Limb (tissue), 2 donors: ENCODE data around the gene MRGPRX2.

Experiments used
- DNase-seq, 2 donors: peaks; one replicate each; pipeline ENCODE4 v3.0.0-alpha.2; 2016; ENCODE audit errors: extremely low spot score in 2 of 2

MRGPRX2 gene

DNA sequence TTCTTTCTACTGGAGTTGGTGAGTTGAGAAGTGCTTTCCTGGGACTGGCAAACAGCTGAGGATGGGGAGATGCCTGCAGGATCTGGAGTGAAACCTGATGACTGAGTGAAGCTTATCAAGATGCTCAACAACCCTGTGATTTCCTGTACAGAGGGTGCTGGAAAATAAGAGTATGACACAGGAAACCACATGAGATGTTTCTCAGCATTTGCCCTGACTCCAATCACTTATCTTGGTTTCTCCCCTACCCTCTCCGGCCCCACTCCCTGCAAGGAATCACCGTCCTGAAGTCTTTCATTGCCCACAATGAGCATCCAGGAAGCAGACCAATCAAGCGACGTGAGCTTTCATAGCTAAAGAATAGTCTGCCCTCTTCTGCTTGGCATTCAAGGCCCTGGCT, at the start of gene MRGPRX2:
MRGPRX2 (minus strand) TSS at position 89 of the 400 bp plus-strand sequence. CDS start 4,315 bp downstream, outside the sequence.
- no peak for DNase-seq

- no peak for DNase-seq
Observed at GRCh38 chr11:19110295-19110694, 49.8 kb upstream of the MRGPRX2 start.

DNA sequence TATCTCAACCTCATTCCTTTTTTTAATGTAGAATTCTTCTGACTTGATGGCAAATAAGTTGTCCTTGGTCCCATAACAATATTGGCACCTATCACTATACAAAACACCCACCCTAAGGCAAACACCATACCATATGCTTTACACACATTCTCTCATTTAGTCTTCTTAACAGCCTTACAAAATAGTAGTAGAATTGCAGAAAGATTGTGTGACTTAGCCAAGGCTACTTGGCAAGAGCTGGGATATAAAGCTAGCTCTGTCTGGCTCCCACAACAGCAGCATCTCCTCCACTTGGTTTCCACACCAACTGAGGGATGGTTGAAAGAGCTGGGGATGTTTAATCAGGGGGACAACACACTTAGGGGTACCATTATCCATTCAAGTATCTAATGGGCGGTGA, 46.6 kb upstream of the MRGPRX2 start:
- DNase-seq = no peak

DNA sequence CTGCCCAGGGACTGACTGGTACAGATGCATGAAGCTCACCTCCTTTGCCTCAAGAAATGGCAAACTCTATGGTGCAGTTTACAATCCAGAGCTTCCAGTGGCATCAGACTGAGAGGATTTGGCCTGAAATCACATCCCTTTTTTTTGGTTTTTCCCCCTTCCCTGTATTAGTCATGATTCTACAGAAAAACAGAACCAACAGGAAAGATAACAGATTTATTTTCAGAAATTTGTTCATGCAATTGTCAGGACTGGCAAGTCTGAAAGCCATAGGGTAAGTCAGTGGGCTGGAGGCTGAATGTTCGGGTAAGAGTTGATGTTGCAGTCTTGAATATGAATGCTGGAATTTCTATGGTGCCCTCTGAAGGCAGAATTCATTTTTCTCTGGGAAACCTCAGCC, 44.5 kb upstream of the MRGPRX2 start:
- no peak for DNase-seq

DNA sequence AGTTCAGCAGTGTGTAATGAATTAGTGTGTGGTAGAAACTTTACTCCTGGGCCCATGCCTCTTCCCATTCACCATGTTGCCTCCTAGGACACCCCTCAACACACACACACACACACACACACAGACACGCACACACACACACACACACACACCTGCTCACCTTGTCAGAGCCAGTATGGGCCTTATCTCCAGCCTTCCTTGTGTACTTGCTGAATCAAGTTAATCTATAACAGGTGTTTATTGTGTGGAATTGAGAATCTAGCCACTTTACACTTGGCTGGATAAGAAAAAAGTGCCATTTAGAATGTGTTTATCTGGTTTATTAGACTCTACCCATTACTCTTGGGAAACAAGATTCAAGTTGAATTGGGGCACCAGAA, 42.0 kb upstream of the MRGPRX2 start:
- no peak for DNase-seq

DNA sequence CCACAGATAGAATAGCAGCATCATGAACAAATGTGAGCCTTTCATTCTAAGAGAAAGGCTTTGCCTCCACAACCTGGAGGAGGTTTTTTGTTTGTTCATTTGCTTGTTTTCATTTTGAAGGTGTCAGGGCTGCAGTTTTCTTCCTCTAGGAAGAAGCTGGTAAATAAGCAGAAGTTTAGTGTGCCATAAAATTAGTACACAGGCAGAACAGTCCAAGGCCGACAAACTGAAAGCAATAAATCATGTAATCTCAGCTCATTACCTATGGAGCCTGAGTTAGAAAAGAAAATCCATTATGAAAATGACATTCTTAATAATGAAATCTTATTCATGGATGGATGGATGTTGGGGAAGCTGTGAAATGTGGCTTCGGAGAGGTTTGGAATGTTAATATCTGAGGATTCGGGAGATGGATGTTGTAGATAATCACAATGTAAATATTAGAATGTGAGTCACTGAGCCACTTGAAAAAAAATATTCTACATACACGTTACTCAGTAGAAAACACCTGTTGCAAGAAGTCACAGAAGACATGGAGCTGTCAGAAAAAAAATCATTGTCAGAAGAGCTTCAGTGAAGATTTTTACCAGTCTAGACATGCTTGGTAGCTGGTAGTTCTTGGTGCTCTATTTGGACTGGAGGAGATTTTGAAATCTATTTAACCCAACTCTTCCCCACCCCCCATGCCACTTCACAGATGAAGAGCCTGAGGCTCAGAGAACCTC, 41.4 kb upstream of the MRGPRX2 start:
- DNase-seq = no peak

DNA sequence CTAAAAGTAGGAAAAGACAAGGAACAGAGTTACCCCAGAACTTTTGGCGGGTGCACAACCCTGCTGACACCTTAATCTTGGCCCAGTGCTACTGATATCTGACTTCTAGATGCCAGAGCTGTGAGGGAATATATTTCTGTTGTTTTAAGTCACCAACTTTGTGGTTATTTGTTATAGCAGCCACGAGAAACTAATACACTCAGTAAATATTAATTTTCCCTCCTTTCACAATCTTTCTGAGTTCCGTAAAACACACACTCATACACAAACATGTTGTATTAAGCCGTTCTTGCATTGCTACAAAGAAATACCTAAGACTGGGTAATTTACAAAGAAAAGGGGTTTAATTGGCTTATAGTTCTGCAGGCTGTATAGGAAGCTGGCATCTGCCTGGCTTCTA, 40.4 kb upstream of the MRGPRX2 start:
- no peak for DNase-seq

DNA sequence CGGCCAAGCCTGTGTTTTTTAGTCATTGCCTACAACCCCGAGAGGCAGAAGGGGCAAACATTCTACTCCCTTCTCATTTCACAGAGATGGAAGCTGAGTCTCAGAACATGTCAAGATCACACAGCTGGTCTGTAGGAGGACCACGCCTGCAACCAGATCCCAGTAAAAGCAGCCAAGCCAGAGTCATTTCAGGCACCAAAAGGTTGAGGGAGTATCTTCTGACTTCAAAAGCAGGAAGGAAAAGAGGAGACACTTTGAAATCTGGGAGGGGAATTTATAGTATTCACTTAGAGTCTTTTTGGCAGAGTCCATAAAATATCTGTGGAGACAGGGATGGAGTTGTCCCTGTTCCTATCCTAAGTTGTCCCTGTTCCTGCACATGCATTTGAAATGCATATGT, 38.6 kb upstream of the MRGPRX2 start:
- DNase-seq = no peak

DNA sequence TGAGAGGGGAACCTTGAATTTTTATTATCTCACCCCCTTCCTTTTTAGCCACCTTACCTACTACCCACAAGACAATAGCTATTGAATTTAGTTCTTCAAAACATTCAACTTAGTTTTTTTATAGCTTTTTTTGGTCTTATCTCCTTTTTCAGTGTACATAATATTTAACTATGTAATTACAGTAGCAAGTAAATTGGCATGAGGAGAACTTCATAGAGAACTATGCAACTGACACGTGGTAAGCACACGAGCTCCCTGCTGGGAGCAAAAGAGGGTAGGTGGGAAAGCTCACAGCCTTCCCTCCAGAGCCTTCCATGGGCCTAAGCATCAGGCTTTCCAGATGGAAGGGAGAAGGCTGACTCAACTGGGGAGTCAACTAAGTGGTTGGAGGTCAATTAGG, 34.3 kb upstream of the MRGPRX2 start:
- no peak for DNase-seq

GRCh38 chr11:19093976-19094375, 33.5 kb upstream of the MRGPRX2 start:
- DNase-seq = no peak

GRCh38 chr11:19092850-19093249, 32.3 kb upstream of the MRGPRX2 start:
- DNase-seq = no peak

GRCh38 chr11:19092342-19092741, 31.8 kb upstream of the MRGPRX2 start:
- no peak for DNase-seq

GRCh38 chr11:19091366-19091765, 30.8 kb upstream of the MRGPRX2 start:
- no peak for DNase-seq

- DNase-seq = no peak
Observed at GRCh38 chr11:19089421-19089820, 28.9 kb upstream of the MRGPRX2 start.

- DNase-seq = no peak
Observed at GRCh38 chr11:19088791-19089190, 28.3 kb upstream of the MRGPRX2 start.

GRCh38 chr11:19087658-19088057, 27.1 kb upstream of the MRGPRX2 start:
- no peak for DNase-seq

GRCh38 chr11:19084661-19085315, 24.3 kb upstream of the MRGPRX2 start:
- DNase-seq = no peak

GRCh38 chr11:19083166-19083565, 22.6 kb upstream of the MRGPRX2 start:
- no peak for DNase-seq

DNA sequence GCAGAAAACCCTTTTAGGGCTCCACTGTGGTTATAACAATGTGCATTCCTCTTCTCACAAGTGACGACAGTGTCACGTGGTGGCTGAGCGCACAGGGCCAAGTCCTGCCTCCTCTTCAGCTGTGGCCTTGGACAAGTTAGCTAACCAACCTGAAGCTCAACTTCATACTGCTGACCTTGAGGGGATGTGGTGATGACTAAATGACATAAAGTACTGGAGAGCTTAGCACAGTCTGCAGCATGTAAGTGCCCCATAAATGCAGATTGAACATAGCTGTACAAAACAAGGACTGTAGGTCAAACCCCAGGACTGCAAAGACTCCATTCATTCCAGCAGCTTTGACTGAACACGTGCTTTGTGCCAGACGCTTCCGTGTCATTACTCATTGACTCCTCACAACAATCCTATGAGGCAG, 20.1 kb upstream of the MRGPRX2 start:
- DNase-seq = no peak

DNA sequence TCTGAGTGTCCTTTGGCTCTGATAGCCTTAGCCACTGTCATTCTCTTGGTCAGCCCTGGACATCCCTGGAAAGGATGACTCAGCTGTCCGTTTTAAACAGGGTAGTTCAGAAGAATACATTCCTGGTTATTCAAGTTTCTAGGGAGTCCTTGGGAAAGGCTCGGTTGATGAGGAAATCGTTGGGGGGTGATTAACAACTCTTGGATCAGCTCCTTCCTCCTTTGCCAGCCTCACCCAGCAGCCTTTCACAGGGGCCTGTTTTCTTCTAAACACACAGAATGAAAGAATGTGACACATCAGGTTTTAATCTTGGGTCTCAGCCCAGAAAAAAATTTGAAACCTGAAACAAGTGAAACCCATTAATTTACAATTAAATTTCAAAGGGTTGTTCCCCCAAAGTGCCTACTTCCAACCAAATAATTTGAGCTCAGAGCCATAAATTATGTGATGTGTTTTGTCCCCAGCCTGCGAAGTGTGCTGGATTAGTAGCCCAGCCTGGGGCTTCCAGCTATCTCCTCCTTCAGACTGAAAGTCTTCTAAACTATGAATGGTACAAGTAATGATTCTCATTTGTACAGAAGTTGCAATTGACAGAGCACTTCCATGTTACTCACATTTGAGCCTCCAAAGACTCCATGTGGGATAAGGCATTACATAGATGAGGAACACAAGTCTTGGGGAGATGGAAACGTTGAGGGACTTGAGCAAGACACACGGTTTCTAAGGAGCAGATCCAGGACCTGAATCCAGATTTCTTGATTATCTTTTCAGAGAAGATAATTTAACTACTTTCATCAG, 19.3 kb upstream of the MRGPRX2 start:
- DNase-seq = no peak

GRCh38 chr11:19077965-19078364, 17.4 kb upstream of the MRGPRX2 start:
- no peak for DNase-seq
